ENCODE measurements around the gene ACADL. TPM values are rescaled to one million over a fixed set of nuclear protein-coding genes. Genes with fewer than 3 reads are reported as not detected.

ACADL gene
- total and polyA plus RNA-seq, 2 of the 13 experiments (the other 11 are each of a cell fraction or from before 2014, with no cell fraction given) = not detected

DNA sequence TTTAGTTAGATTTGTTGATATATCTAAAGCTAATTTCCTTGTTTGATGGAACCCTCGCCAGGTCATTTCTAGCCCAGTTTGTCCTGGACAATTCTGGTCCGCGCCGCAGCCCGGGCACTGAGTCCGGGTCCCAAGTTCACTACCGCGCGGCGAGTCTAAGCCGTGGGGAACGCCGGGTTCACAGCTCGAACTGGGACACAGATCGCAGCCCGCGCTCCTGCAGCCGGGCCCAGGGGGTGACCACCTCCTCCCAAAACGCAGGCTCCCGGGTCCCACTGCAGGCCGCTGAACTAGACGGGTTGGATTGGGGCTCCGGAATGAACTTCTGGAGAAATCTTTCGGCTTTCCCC is 681 bp downstream of the ACADL start:
- peaks cover 21% of the 10 kb centered on the region for H3K4me1 ChIP-seq (ENCODE audit: insufficient read depth, low read length)
- H4K20me1 ChIP-seq (ENCODE audit: insufficient read depth, low read length) = no peaks in the 10 kb centered on the region
- in situ Hi-C loops (cut with HindIII; ENCODE audit: extremely low pct_ligation_motif_present, low pct_unique_long_range_greater_than_20kb) = no loop called here
- TF ChIP-seq ZKSCAN5 (CRISPR knock-in tag; IDR thresholded peaks at IDR 0.05) = no peak
- TF ChIP-seq, protein P1, sequence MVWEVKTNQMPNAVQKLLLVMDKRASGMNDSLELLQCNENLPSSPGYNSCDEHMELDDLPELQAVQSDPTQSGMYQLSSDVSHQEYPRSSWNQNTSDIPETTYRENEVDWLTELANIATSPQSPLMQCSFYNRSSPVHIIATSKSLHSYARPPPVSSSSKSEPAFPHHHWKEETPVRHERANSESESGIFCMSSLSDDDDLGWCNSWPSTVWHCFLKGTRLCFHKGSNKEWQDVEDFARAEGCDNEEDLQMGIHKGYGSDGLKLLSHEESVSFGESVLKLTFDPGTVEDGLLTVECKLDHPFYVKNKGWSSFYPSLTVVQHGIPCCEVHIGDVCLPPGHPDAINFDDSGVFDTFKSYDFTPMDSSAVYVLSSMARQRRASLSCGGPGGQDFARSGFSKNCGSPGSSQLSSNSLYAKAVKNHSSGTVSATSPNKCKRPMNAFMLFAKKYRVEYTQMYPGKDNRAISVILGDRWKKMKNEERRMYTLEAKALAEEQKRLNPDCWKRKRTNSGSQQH (CRISPR knock-in tag; IDR thresholded peaks at IDR 0.05; ENCODE audit: low read depth) = no peak
- TF ChIP-seq PHB2 (IDR thresholded peaks at IDR 0.05; ENCODE audit: partially characterized antibody) = no peak
- TF ChIP-seq PTBP1 (IDR thresholded peaks at IDR 0.05; ENCODE audit: low read depth, low read length, poor library complexity, severe bottlenecking) = peak; percentile 16
- TF ChIP-seq ESRRA (CRISPR knock-in tag; IDR thresholded peaks at IDR 0.05; ENCODE audit: low read depth) = 0 out of 2 replicates have a peak, but pooled peaks have one; percentile 12
- TF ChIP-seq, protein P2, sequence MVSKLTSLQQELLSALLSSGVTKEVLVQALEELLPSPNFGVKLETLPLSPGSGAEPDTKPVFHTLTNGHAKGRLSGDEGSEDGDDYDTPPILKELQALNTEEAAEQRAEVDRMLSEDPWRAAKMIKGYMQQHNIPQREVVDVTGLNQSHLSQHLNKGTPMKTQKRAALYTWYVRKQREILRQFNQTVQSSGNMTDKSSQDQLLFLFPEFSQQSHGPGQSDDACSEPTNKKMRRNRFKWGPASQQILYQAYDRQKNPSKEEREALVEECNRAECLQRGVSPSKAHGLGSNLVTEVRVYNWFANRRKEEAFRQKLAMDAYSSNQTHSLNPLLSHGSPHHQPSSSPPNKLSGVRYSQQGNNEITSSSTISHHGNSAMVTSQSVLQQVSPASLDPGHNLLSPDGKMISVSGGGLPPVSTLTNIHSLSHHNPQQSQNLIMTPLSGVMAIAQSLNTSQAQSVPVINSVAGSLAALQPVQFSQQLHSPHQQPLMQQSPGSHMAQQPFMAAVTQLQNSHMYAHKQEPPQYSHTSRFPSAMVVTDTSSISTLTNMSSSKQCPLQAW (CRISPR knock-in tag; IDR thresholded peaks at IDR 0.05) = no peak
- TF ChIP-seq, protein P3, sequence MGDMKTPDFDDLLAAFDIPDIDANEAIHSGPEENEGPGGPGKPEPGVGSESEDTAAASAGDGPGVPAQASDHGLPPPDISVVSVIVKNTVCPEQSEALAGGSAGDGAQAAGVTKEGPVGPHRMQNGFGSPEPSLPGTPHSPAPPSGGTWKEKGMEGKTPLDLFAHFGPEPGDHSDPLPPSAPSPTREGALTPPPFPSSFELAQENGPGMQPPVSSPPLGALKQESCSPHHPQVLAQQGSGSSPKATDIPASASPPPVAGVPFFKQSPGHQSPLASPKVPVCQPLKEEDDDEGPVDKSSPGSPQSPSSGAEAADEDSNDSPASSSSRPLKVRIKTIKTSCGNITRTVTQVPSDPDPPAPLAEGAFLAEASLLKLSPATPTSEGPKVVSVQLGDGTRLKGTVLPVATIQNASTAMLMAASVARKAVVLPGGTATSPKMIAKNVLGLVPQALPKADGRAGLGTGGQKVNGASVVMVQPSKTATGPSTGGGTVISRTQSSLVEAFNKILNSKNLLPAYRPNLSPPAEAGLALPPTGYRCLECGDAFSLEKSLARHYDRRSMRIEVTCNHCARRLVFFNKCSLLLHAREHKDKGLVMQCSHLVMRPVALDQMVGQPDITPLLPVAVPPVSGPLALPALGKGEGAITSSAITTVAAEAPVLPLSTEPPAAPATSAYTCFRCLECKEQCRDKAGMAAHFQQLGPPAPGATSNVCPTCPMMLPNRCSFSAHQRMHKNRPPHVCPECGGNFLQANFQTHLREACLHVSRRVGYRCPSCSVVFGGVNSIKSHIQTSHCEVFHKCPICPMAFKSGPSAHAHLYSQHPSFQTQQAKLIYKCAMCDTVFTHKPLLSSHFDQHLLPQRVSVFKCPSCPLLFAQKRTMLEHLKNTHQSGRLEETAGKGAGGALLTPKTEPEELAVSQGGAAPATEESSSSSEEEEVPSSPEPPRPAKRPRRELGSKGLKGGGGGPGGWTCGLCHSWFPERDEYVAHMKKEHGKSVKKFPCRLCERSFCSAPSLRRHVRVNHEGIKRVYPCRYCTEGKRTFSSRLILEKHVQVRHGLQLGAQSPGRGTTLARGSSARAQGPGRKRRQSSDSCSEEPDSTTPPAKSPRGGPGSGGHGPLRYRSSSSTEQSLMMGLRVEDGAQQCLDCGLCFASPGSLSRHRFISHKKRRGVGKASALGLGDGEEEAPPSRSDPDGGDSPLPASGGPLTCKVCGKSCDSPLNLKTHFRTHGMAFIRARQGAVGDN (CRISPR knock-in tag; IDR thresholded peaks at IDR 0.05) = no peak
- TF ChIP-seq ZNF891 (CRISPR knock-in tag; IDR thresholded peaks at IDR 0.05) = no peak
- no peak for TF ChIP-seq ZNF616 (CRISPR knock-in tag; IDR thresholded peaks at IDR 0.05; ENCODE audit: low read depth)
- no peak for TF ChIP-seq ZNF749 (CRISPR knock-in tag; IDR thresholded peaks at IDR 0.05; ENCODE audit: borderline replicate concordance)
- TF ChIP-seq PHF21A (CRISPR knock-in tag; IDR thresholded peaks at IDR 0.05) = 0 out of 2 replicates have a peak, but pooled peaks have one; percentile 42
- peak; percentile 50 for TF ChIP-seq HNF4A (CRISPR knock-in tag; IDR thresholded peaks at IDR 0.05)
- 0 out of 2 replicates have a peak, but pooled peaks have one; percentile 68 for TF ChIP-seq ZNF432 (CRISPR knock-in tag; IDR thresholded peaks at IDR 0.05; ENCODE audit: borderline replicate concordance)
- no peak for TF ChIP-seq ARID2 (CRISPR knock-in tag; IDR thresholded peaks at IDR 0.05; ENCODE audit: borderline replicate concordance)

More for the DNA sequence above, 681 bp downstream of the ACADL start:
- ChIA-PET POLR2A (interaction anchor here (1.3 kb wide), 1 partner anchor 223 kb away, joined by 3 read pairs; no protein-coding TSS in a partner anchor), CTCF (ENCODE audit: low intra/inter-chr PET ratio, low total read pairs) (no interaction called here)
- H2AFZ ChIP-seq (ENCODE audit: low read length) = no peak overlapping the region
- H3K9me3 ChIP-seq (ENCODE audit: low read length) = no peaks in the 10 kb centered on the region
- no peak overlapping the region for H3K27ac ChIP-seq (ENCODE audit: extremely low read length, insufficient read depth, low read length)
- BruUV-seq (replicated peaks) = no TSS peak
- peak overlapping the region; percentile 84 for H3K4me2 ChIP-seq (ENCODE audit: low read depth, low read length)
- no peak for FAIRE-seq
- peak; percentile 81 for ATAC-seq
- H3K27me3 ChIP-seq (ENCODE audit: control insufficient read depth in 1 of 2, insufficient read depth in 2 of 2, low read length in 2 of 2) = peaks cover 3 to 36% of the 10 kb centered on the region in 2 experiments; a peak in 4 of 5 replicates
- 1% methylated on average over 24 of the region's 24 CpGs for WGBS (ENCODE audit: low lambda C conversion rate)
- intact Hi-C loops (cut with micrococcal nuclease; ENCODE audit: unreplicated experiment) = no loop called here
- H3K79me2 ChIP-seq (ENCODE audit: insufficient read depth, low read length) = no peaks in the 10 kb centered on the region
- DNase-seq (ENCODE audit: low spot score) = no peak
- peak overlapping the region; percentile 20; the same call in 1 of the 2 replicates for H3K9ac ChIP-seq (ENCODE audit: insufficient read depth, low read depth, low read length)
- H3K4me3 ChIP-seq (replicated peaks in 1 of 3; ENCODE audit: insufficient read depth in 1 of 3, low read depth in 2 of 3, low read length in 3 of 3) = peak overlapping the region; percentile 41 to 78 (median 59)
- no peaks in the 10 kb centered on the region for H3K36me3 ChIP-seq (replicated peaks in 1 of 2; ENCODE audit: control insufficient read depth in 1 of 2, insufficient read depth in 2 of 2, low read length in 2 of 2)

Data from HepG2 (cell line).